HepG2 (cell line): ENCODE measurements around the gene CENPB. TPM values are rescaled to one million over a fixed set of nuclear protein-coding genes. Genes with fewer than 3 reads are reported as not detected.

ENCODE experiments used
- ARNTL ChIP-seq: sonication (generic); formaldehyde crosslinking; IDR thresholded peaks from 2 replicates; pipeline ENCODE4 v1.4.0; 2020; ENCODE audit warnings: mild to moderate bottlenecking, missing genetic modification reagents
- CREBL2 ChIP-seq: sonication (generic); formaldehyde crosslinking; IDR thresholded peaks from 2 replicates; pipeline ENCODE4 v1.8.1; 2023; ENCODE audit warnings: missing genetic modification reagents, mild to moderate bottlenecking, borderline replicate concordance
- DRAP1 ChIP-seq: IDR thresholded peaks from 2 replicates; pipeline ENCODE4 v1.6.1; 2016; ENCODE audit warnings: missing genetic modification reagents, missing compliant biosample characterization
- E2F1 ChIP-seq: sonication (generic); formaldehyde crosslinking; IDR thresholded peaks from 2 replicates; pipeline ENCODE4 v1.5.0; 2020; ENCODE audit warnings: missing genetic modification reagents
- GABPA ChIP-seq, 2 experiments: IDR thresholded peaks; 2 replicates each; pipeline ENCODE4 v1.6.1; 2011 to 2016; ENCODE audit warnings: low read depth in 2 of 2, low read length in 1 of 2, missing biosample characterization in 1 of 2, missing genetic modification characterization in 1 of 2
- GTF2F1 ChIP-seq: fragments of 150-350 bp; IDR thresholded peaks from 2 replicates; pipeline ENCODE4 v1.6.1; 2014; ENCODE audit warnings: low read length
- KAT7 ChIP-seq: IDR thresholded peaks from 2 replicates; pipeline ENCODE4 v1.6.1; 2018; ENCODE audit warnings: borderline replicate concordance, missing compliant biosample characterization
- MAFF ChIP-seq: IDR thresholded peaks from 2 replicates; pipeline ENCODE4 v1.6.1; 2011; ENCODE audit warnings: low read depth, low read length, improper control_type of control experiment
- NFKB2 ChIP-seq: sonication (generic); formaldehyde crosslinking; IDR thresholded peaks from 2 replicates; pipeline ENCODE4 v1.4.0; 2020; ENCODE audit warnings: missing genetic modification reagents, borderline replicate concordance
- NFRKB ChIP-seq: fragments of 450-650 bp; IDR thresholded peaks from 2 replicates; pipeline ENCODE4 v1.6.1; 2017
- SNAI1 ChIP-seq: sonication (generic); formaldehyde crosslinking; IDR thresholded peaks from 2 replicates; pipeline ENCODE4 v1.5.0; 2020; ENCODE audit warnings: mild to moderate bottlenecking, missing genetic modification reagents, borderline replicate concordance
- ZNF136 ChIP-seq: sonication (generic); formaldehyde crosslinking; IDR thresholded peaks from 2 replicates; pipeline ENCODE4 v1.8.1; 2022; ENCODE audit warnings: low read depth, mild to moderate bottlenecking, moderate library complexity, missing genetic modification reagents
- ZNF275 ChIP-seq: sonication (generic); formaldehyde crosslinking; IDR thresholded peaks from 2 replicates; pipeline ENCODE4 v1.8.0; 2022; ENCODE audit warnings: missing genetic modification reagents, mild to moderate bottlenecking, inconsistent platforms, borderline replicate concordance
- ZNF326 ChIP-seq: sonication (generic); formaldehyde crosslinking; IDR thresholded peaks from 2 replicates; pipeline ENCODE4 v1.4.0; 2020; ENCODE audit warnings: missing genetic modification reagents, borderline replicate concordance
- ZNF569 ChIP-seq: sonication (generic); formaldehyde crosslinking; IDR thresholded peaks from 2 replicates; pipeline ENCODE4 v1.5.0; 2020; ENCODE audit warnings: mild to moderate bottlenecking, missing genetic modification reagents, moderate library complexity, borderline replicate concordance
- ZNF709 ChIP-seq: sonication (generic); formaldehyde crosslinking; IDR thresholded peaks from 2 replicates; pipeline ENCODE4 v1.5.0; 2020; ENCODE audit warnings: mild to moderate bottlenecking, missing genetic modification reagents
- ZSCAN25 ChIP-seq: sonication (generic); formaldehyde crosslinking; IDR thresholded peaks from 2 replicates; pipeline ENCODE4 v1.8.0; 2022; ENCODE audit warnings: mild to moderate bottlenecking, missing genetic modification reagents
- ZSCAN31 ChIP-seq: sonication (generic); formaldehyde crosslinking; IDR thresholded peaks from 2 replicates; pipeline ENCODE4 v1.5.0; 2020; ENCODE audit warnings: low read depth, mild to moderate bottlenecking, missing genetic modification reagents
- polyA plus RNA-seq, 8 experiments: library from polyadenylated mRNA; depleted of rRNA in 3 of 8; stranded (reverse) in 7 of 8; unstranded in 1 of 8; fragments of >200 nt; fragmentation: Illumina TruSeq in 4 of 8; extraction: Trizol in 4 of 8; gene quantifications; 2 replicates each; pipeline versions ENCODE4 v1.2.1 to v1.2.3, GENCODE V29; 2011 to 2016; ENCODE audit warnings: low read depth in 4 of 8, missing spikeins in 1 of 8, mixed read lengths in 1 of 8; ENCODE audit not compliant: insufficient read depth in 1 of 8
- total RNA-seq, 5 experiments: library from RNA; depleted of rRNA; stranded (reverse); fragments of >200 nt; fragmentation: Illumina TruSeq; extraction: Trizol; gene quantifications; 2 replicates each; pipeline ENCODE4 v1.2.3, GENCODE V29; 2016; ENCODE audit warnings: low read depth in 1 of 5
- TF ChIP-seq, protein P1 (sequence below): sonication (generic); formaldehyde crosslinking; IDR thresholded peaks from 2 replicates; pipeline ENCODE4 v1.9.0; 2022; ENCODE audit warnings: missing genetic modification reagents, mild to moderate bottlenecking, borderline replicate concordance
- TF ChIP-seq, protein P2 (sequence below): IDR thresholded peaks from 2 replicates; pipeline ENCODE4 v1.6.1; 2016; ENCODE audit warnings: low read depth, borderline replicate concordance
- TF ChIP-seq, protein P3 (sequence below): sonication (generic); formaldehyde crosslinking; IDR thresholded peaks from 2 replicates; pipeline ENCODE4 v1.4.0; 2020; ENCODE audit warnings: missing genetic modification reagents, mild to moderate bottlenecking, borderline replicate concordance

CENPB gene
- total and polyA plus RNA-seq, 2 of the 13 experiments (the other 11 are each of a cell fraction or from before 2014, with no cell fraction given) = 10.4 to 54.5 TPM

DNA sequence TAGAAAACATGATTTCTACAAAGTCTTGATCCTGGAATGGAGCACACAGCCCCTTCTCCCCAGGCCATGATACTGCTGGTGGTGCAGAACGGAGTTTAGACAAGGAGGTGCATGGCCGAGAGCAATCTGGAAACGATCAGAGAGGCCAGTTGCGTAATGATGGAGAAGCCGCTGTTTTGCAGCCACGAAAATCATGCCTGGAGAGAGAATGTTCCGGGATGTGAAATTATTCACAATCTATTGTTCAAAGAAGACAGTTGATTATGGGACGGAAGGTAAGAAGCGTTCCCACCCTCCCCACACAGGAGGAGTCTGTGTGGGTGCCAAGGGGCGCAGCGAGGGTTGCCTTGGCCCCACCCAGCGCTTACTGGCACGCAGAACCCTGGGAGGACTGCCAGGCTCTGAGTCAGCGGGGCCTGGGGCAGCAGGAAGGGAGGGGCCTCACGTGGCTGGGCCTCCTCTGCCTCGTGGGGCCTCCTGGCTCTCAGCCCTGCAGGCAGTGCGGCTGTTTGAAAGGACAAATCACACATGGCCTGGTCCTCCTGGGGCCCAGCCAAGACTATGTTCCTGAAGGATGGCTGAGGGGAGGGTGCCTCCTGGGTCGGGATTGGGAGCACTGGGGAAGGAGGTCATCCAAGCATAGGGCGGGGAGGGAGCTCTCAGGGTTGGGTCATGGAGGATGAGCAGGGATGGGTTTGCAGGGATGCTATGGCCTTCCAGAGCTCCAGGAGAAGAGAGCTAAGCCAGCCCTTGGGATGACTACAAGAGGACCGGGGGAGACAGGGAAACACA lies 25.1 kb upstream of the CENPB start (continued):
- TF ChIP-seq ZNF326 (0 out of 2 replicates have a peak, but pooled peaks have one; percentile 58), E2F1 (CRISPR knock-in tag) (no peak), CREBL2 (CRISPR knock-in tag) (peak; percentile 99), ZNF709 (peak; percentile 90), ZNF569 (CRISPR knock-in tag) (no peak), GABPA (IDR thresholded peaks at IDR 0.05; ENCODE audit: low read depth, low read length) (no peak), GABPA (CRISPR knock-in tag; IDR thresholded peaks at IDR 0.05; ENCODE audit: low read depth) (peak; percentile 7; the same call in 1 of the 2 replicates), ZNF275 (peak; percentile 86; the same call in 1 of the 2 replicates), KAT7 (peak; percentile 78; the same call in 1 of the 2 replicates), ZNF136 (CRISPR knock-in tag) (peak; percentile 93), GTF2F1 (no peak), NFRKB (no peak), ZSCAN31 (CRISPR knock-in tag) (peak; percentile 96), MAFF (peak; percentile 28; the same call in 1 of the 2 replicates), NFKB2 (CRISPR knock-in tag) (peak; percentile 99), SNAI1 (CRISPR knock-in tag) (peak; percentile 81; the same call in 1 of the 2 replicates), ZSCAN25 (CRISPR knock-in tag) (peak; percentile 94), DRAP1 (CRISPR knock-in tag) (peak; percentile 85; the same call in 1 of the 2 replicates), ARNTL (CRISPR knock-in tag) (peak; percentile 100)
- TF ChIP-seq, protein P1, sequence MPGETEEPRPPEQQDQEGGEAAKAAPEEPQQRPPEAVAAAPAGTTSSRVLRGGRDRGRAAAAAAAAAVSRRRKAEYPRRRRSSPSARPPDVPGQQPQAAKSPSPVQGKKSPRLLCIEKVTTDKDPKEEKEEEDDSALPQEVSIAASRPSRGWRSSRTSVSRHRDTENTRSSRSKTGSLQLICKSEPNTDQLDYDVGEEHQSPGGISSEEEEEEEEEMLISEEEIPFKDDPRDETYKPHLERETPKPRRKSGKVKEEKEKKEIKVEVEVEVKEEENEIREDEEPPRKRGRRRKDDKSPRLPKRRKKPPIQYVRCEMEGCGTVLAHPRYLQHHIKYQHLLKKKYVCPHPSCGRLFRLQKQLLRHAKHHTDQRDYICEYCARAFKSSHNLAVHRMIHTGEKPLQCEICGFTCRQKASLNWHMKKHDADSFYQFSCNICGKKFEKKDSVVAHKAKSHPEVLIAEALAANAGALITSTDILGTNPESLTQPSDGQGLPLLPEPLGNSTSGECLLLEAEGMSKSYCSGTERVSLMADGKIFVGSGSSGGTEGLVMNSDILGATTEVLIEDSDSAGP (CRISPR knock-in tag) = peak; percentile 94
- TF ChIP-seq, protein P2, sequence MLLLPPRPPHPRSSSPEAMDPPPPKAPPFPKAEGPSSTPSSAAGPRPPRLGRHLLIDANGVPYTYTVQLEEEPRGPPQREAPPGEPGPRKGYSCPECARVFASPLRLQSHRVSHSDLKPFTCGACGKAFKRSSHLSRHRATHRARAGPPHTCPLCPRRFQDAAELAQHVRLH = peak; percentile 99
- TF ChIP-seq, protein P3, sequence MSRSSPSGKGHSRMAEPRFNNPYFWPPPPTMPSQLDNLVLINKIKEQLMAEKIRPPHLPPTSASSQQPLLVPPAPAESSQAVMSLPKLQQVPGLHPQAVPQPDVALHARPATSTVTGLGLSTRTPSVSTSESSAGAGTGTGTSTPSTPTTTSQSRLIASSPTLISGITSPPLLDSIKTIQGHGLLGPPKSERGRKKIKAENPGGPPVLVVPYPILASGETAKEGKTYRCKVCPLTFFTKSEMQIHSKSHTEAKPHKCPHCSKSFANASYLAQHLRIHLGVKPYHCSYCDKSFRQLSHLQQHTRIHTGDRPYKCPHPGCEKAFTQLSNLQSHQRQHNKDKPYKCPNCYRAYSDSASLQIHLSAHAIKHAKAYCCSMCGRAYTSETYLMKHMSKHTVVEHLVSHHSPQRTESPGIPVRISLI = peak; percentile 72; the same call in 1 of the 2 replicates
